SU-DHL-6 (cell line): ENCODE results near the gene SLC10A3.

Source experiments
- H2AFZ ChIP-seq: fragments of 200-600 bp; sonication (generic); 2 replicates; pipeline ENCODE4 v1.6.1; 2014; ENCODE audit warnings: low read depth, mild to moderate bottlenecking, moderate library complexity, mixed read lengths, antibody characterized with exemption, low read length; ENCODE audit not compliant: severe bottlenecking
- H3F3A ChIP-seq: fragments of 200-600 bp; shearing (Covaris generic); 2 replicates; pipeline ENCODE4 v1.6.0; 2016; ENCODE audit warnings: antibody characterized with exemption, mild to moderate bottlenecking; ENCODE audit not compliant: insufficient read depth
- H3K27ac ChIP-seq: fragments of 200-600 bp; sonication (generic); 2 replicates; pipeline ENCODE4 v1.5.1; 2016; ENCODE audit warnings: low read depth, mild to moderate bottlenecking, low read length, moderate library complexity, mixed read lengths
- H3K27me3 ChIP-seq: fragments of 200-600 bp; sonication (generic), shearing (Covaris generic); 2 replicates; pipeline ENCODE4 v1.6.0; 2014; ENCODE audit warnings: mild to moderate bottlenecking, low read length
- H3K36me3 ChIP-seq: fragments of 200-600 bp; sonication (generic); 2 replicates; pipeline ENCODE4 v1.6.1; 2014; ENCODE audit warnings: mild to moderate bottlenecking, low read length, mixed read lengths
- H3K4me2 ChIP-seq: fragments of 300-600, 200-600 bp; shearing (Covaris generic), sonication (generic); 2 replicates; pipeline ENCODE4 v1.6.0; 2014; ENCODE audit warnings: low read length, low read depth, mild to moderate bottlenecking; ENCODE audit not compliant: poor library complexity, severe bottlenecking
- H3K4me3 ChIP-seq: fragments of 200-600 bp; sonication (generic); 2 replicates; pipeline ENCODE4 v1.5.1; 2014; ENCODE audit warnings: antibody characterized with exemption, low read length, mild to moderate bottlenecking, mixed read lengths; ENCODE audit not compliant: insufficient read depth, poor library complexity, severe bottlenecking
- H3K79me2 ChIP-seq: fragments of 200-600 bp; sonication (generic); 2 replicates; pipeline ENCODE4 v1.6.1; 2014; ENCODE audit warnings: mild to moderate bottlenecking, low read length, moderate library complexity; ENCODE audit not compliant: insufficient read depth
- H3K9ac ChIP-seq: fragments of 200-600 bp; sonication (generic); 2 replicates; pipeline ENCODE4 v1.7.0; 2014; ENCODE audit warnings: mild to moderate bottlenecking, low read length
- H3K9me2 ChIP-seq: fragments of 200-600 bp; sonication (generic); replicated peaks from 2 replicates; pipeline ENCODE4 v1.6.1; 2014; ENCODE audit warnings: low read length; ENCODE audit not compliant: insufficient read depth
- H3K9me3 ChIP-seq: fragments of 200-600 bp; sonication (generic); 2 replicates; pipeline ENCODE4 v1.6.1; 2014; ENCODE audit warnings: low read length, mixed read lengths; ENCODE audit not compliant: insufficient read depth
- H4K20me1 ChIP-seq: fragments of 200-600 bp; sonication (generic); 2 replicates; pipeline ENCODE4 v1.6.1; 2014; ENCODE audit warnings: low read depth, mild to moderate bottlenecking, antibody characterized with exemption, low read length, moderate library complexity, mixed read lengths
- CTCF ChIP-seq: fragments of 200-600 bp; sonication (generic); IDR thresholded peaks from one replicate; pipeline ENCODE4 v1.5.1; 2017; ENCODE audit warnings: antibody characterized with exemption, mild to moderate bottlenecking, low read length, moderate library complexity; ENCODE audit not compliant: insufficient read depth, poor library complexity, severe bottlenecking
- EZH2phosphoT487 ChIP-seq: fragments of 200-600 bp; sonication (generic), shearing (Covaris generic); conservative IDR thresholded peaks from 2 replicates; pipeline ENCODE4 v1.6.1; 2018; ENCODE audit warnings: mild to moderate bottlenecking, antibody characterized with exemption, low read length, moderate library complexity, mixed read lengths

Gene SLC10A3

DNA sequence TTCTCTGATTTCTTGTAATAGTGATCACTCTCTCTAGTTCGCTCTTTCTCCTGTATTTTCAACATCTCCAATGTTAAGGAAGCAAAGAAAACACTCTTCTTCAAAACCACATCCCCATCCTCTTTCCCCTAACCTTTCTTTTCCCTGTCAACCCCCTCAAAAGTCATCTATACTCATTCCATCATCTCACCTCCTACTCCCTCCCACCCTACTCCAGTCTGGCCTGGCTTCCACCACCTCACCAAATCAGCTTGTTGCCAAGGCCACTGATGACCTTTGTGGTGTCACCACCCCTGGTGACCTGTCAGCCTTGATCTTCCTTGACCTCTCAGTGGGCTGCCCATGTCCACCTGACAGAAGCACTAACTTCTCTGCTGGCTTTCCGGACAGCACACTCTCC is 23.3 kb upstream of the SLC10A3 start:
- no peak overlapping the region for H3K27ac ChIP-seq

GRCh38 chrX:154512879-154513553 is 22.6 kb upstream of the SLC10A3 start:
- Histone ChIP-seq H3F3A (no peaks in the 10 kb centered on the region), H3K9me3 (no peaks in the 10 kb centered on the region), H3K4me3 (no peak overlapping the region), H2AFZ (no peak overlapping the region), H3K9ac (no peak overlapping the region), H3K27ac (no peak overlapping the region), H3K36me3 (no peaks in the 10 kb centered on the region), H3K9me2 (no peaks in the 10 kb centered on the region), H3K27me3 (no peaks in the 10 kb centered on the region), H3K79me2 (no peaks in the 10 kb centered on the region), H3K4me2 (no peak overlapping the region), H4K20me1 (no peaks in the 10 kb centered on the region)
- no peak for TF ChIP-seq EZH2phosphoT487
- TF ChIP-seq CTCF, result no peak

More for the DNA sequence above, 23.3 kb upstream of the SLC10A3 start:
- Histone ChIP-seq H3K9ac (no peak overlapping the region), H3K36me3 (no peaks in the 10 kb centered on the region), H3K27me3 (no peaks in the 10 kb centered on the region), H3F3A (no peaks in the 10 kb centered on the region), H3K4me2 (no peak overlapping the region), H3K9me3 (no peaks in the 10 kb centered on the region), H3K79me2 (no peaks in the 10 kb centered on the region), H2AFZ (no peak overlapping the region), H4K20me1 (no peaks in the 10 kb centered on the region), H3K9me2 (no peaks in the 10 kb centered on the region), H3K4me3 (no peak overlapping the region)
- TF ChIP-seq EZH2phosphoT487 (no peak), CTCF (no peak)

DNA sequence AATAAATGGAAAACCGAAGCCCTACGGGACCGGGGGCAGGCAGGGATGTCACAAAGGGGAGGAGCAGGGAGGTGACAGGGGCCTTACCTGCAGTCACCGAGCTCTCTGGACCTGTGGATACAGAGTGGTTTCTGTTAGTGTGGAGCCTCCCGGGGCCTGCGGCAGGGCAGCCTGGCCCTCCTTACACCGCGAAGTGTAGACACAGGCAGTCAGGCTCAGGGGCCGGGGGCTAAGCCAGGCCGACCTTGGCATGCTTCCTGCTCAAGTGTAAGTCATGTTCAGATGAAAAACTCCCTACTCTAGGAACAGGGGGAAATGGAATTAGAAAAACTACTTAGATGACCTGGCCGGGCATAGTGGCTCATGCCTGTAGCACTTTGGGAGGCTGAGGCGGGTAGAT is 21.3 kb upstream of the SLC10A3 start:
- Histone ChIP-seq H2AFZ (no peak overlapping the region), H3K27me3 (no peaks in the 10 kb centered on the region), H3K4me2 (no peak overlapping the region), H3K9me2 (no peaks in the 10 kb centered on the region), H3K36me3 (no peaks in the 10 kb centered on the region), H3F3A (no peaks in the 10 kb centered on the region), H3K9me3 (no peaks in the 10 kb centered on the region), H3K27ac (no peak overlapping the region), H3K9ac (no peak overlapping the region), H3K79me2 (no peaks in the 10 kb centered on the region), H3K4me3 (no peak overlapping the region), H4K20me1 (no peaks in the 10 kb centered on the region)
- TF ChIP-seq CTCF, result no peak
- no peak for TF ChIP-seq EZH2phosphoT487
